Mucosa of descending colon (tissue), 3 donors: Measurements from ENCODE around the gene STX17. TPM values are rescaled to one million over a fixed set of nuclear protein-coding genes. Genes with fewer than 3 reads are reported as not detected.

ENCODE experiments used
- ATAC-seq: fragments of 200-7000 bp; cut with Tn5 transposase; one replicate; pipeline ENCODE4 v1.9.1; 2020; ENCODE audit warnings: mild to moderate bottlenecking, moderate library complexity
- DNase-seq, 3 donors: peaks; one replicate each; pipeline ENCODE4 v3.0.0-alpha.2; 2020
- H3K36me3 ChIP-seq: fragments of 200-600 bp; one replicate; pipeline ENCODE4 v1.8.0; 2021; ENCODE audit warnings: low read depth, mild to moderate bottlenecking
- H3K4me1 ChIP-seq: fragments of 200-600 bp; one replicate; pipeline ENCODE4 v1.8.0; 2021; ENCODE audit warnings: low read depth, mild to moderate bottlenecking
- H3K4me3 ChIP-seq: fragments of 200-600 bp; one replicate; pipeline ENCODE4 v1.8.0; 2021; ENCODE audit warnings: mild to moderate bottlenecking
- H3K9me3 ChIP-seq: fragments of 200-600 bp; one replicate; pipeline ENCODE4 v1.8.0; 2021; ENCODE audit warnings: mild to moderate bottlenecking
- intact Hi-C, 2 donors: fragments of 100-400 bp; cut with DNase I in 1 of 2; cut with micrococcal nuclease in 1 of 2; formaldehyde crosslinking; loops; one replicate each; pipeline versions ENCODE4 v1.11.0 to v1.11.1; 2022; cut with DNase I, micrococcal nuclease
- total RNA-seq, 3 donors: library from RNA; stranded (reverse); fragmentation: NEBNext Ultra II Directional in 2 of 3; extraction: Animal tissue kit (Norgen Biotek cat#: 25700) in 2 of 3; gene quantifications; one replicate each; pipeline versions ENCODE4 v1.2.1 to v1.2.4, GENCODE V29; 2021 to 2023
- TF ChIP-seq, protein P1 (sequence below): fragments of 200-600 bp; IDR thresholded peaks from one replicate; pipeline ENCODE4 v1.8.0; 2022; ENCODE audit warnings: antibody characterized with exemption, mild to moderate bottlenecking
- donor health status: DM: no; HTN: no; CAD: no; lungs with moderate emphysema.
- donor health status: DM: no; HTN: no; CAD: no.
- donor health status: DM: no; HTN: yes; CAD: no.

Gene STX17
- total RNA-seq, 3 donors from 2014 or later, result 29.0 to 52.8 (median 46.9) TPM

- intact Hi-C loops, result no loop called here
- no peak for ATAC-seq
Observed at GRCh38 chr9:99863955-99864354, 42.5 kb upstream of the STX17 start.

GRCh38 chr9:99866398-99866797, 40.1 kb upstream of the STX17 start:
- no peaks in the 10 kb centered on the region for H3K36me3 ChIP-seq
- ATAC-seq (no peak), DNase-seq (no peak)
- intact Hi-C loops, result no loop called here
- TF ChIP-seq, protein P1, sequence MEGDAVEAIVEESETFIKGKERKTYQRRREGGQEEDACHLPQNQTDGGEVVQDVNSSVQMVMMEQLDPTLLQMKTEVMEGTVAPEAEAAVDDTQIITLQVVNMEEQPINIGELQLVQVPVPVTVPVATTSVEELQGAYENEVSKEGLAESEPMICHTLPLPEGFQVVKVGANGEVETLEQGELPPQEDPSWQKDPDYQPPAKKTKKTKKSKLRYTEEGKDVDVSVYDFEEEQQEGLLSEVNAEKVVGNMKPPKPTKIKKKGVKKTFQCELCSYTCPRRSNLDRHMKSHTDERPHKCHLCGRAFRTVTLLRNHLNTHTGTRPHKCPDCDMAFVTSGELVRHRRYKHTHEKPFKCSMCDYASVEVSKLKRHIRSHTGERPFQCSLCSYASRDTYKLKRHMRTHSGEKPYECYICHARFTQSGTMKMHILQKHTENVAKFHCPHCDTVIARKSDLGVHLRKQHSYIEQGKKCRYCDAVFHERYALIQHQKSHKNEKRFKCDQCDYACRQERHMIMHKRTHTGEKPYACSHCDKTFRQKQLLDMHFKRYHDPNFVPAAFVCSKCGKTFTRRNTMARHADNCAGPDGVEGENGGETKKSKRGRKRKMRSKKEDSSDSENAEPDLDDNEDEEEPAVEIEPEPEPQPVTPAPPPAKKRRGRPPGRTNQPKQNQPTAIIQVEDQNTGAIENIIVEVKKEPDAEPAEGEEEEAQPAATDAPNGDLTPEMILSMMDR, result no peak
- H3K9me3 ChIP-seq, result no peaks in the 10 kb centered on the region
- no peak overlapping the region for H3K4me3 ChIP-seq
- H3K4me1 ChIP-seq, result no peaks in the 10 kb centered on the region

More at GRCh38 chr9:99863955-99864354, 42.5 kb upstream of the STX17 start:
- Histone ChIP-seq H3K9me3 (no peaks in the 10 kb centered on the region), H3K36me3 (no peaks in the 10 kb centered on the region), H3K4me3 (no peak overlapping the region), H3K4me1 (no peaks in the 10 kb centered on the region)
- TF ChIP-seq, protein P1, result no peak
- DNase-seq, result no peak

DNA sequence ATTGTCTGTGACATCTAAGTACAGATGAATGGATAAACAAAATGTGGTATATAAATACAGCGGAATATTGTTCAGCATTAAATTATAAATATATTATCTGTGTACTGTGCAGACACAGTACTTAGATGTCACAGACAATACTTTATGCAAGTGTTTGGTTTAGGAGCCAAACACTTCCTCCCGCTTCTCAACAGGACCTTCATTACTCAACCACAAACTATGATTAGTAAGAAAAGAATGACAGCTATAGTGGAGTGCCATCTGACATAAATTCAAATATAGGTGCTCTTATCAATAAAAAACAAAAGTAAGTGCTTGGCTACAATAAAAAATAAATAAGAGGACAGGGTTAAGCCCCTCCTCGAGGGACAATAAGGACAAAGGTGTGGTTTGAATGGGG, 38.9 kb upstream of the STX17 start:
- ATAC-seq (no peak), DNase-seq (no peak)
- intact Hi-C loops, result no loop called here
- H3K9me3 ChIP-seq, result no peaks in the 10 kb centered on the region
- H3K36me3 ChIP-seq, result no peaks in the 10 kb centered on the region
- H3K4me3 ChIP-seq, result no peak overlapping the region
- TF ChIP-seq, protein P1, result no peak
- no peaks in the 10 kb centered on the region for H3K4me1 ChIP-seq

- TF ChIP-seq, protein P1, result no peak
- Histone ChIP-seq H3K36me3 (no peaks in the 10 kb centered on the region), H3K9me3 (no peaks in the 10 kb centered on the region), H3K4me1 (no peaks in the 10 kb centered on the region), H3K4me3 (no peak overlapping the region)
- DNase-seq, result no peak
- intact Hi-C loops, result no loop called here
- ATAC-seq, result no peak
Observed at GRCh38 chr9:99867968-99868367, 38.5 kb upstream of the STX17 start.

- ATAC-seq, result no peak
- Histone ChIP-seq H3K9me3 (no peaks in the 10 kb centered on the region), H3K4me1 (no peaks in the 10 kb centered on the region), H3K36me3 (no peaks in the 10 kb centered on the region), H3K4me3 (no peak overlapping the region)
- DNase-seq, result no peak
- TF ChIP-seq, protein P1, result no peak
- intact Hi-C loops, result no loop called here
Observed at GRCh38 chr9:99868845-99869244, 37.6 kb upstream of the STX17 start.

DNA sequence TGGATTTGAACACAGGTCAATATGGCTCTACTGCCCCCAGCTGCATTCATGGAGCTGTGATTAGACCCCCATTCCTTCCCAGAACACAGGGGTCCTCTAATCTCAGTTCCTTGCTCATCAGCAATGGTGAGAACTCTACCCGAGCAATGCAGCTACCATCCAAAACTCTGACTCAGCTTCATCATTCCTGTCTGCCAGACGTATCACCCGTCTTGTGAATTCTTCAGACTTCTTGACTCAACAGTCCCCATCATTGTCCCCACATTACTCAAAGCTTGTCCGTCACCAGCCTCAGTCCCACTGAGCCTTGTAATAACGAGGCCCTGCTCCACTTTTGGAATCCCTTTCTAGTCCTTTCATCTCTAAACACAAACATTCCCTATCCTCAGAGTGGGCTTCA, 36.3 kb upstream of the STX17 start:
- Histone ChIP-seq H3K4me1 (no peaks in the 10 kb centered on the region), H3K4me3 (no peak overlapping the region), H3K36me3 (no peaks in the 10 kb centered on the region), H3K9me3 (no peaks in the 10 kb centered on the region)
- TF ChIP-seq, protein P1, result no peak
- DNase-seq (no peak), ATAC-seq (no peak)
- intact Hi-C loops, result no loop called here
